ENCODE data around the gene KCNN3. TPM values are rescaled to one million over a fixed set of nuclear protein-coding genes. Genes with fewer than 3 reads are reported as not detected.

The KCNN3 gene
- total and polyA plus RNA-seq, 2 of the 8 experiments (the other 6 are each of a cell fraction or from before 2014, with no cell fraction given), result 2.8 to 3.7 TPM

DNA sequence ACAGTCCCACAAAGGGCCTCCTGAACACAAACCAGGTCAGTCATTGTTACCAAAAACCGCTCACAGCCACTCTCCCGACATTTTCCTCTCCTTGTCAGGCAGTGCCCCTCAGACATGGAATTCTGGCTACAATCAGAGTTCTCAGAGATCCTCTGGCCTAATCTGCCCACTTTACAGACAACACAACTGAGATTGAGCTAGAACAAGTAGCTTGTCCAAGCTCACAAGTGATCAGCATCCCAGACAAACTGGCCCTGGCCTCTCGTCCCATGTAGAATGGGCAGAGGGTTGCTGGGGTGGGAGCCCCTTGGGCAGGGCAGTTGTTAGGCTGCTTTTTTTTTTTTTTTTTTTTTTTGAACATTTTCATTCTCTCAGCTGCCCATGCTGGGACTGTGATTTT lies 57.2 kb downstream of the KCNN3 start:
- DNase-seq (ENCODE audit: low read depth in 1 of 2, low spot score in 2 of 2), result no peak
- no peaks in the 10 kb centered on the region for H3K9me3 ChIP-seq (ENCODE audit: insufficient read depth in 2 of 2, low read depth in 1 of 2, low read length in 1 of 2)
- H3K23me2 ChIP-seq (ENCODE audit: low read depth, low read length), result no peaks in the 10 kb centered on the region
- no peak overlapping the region for H3K9ac ChIP-seq (replicated peaks in 1 of 4; ENCODE audit: extremely low read depth in 1 of 4, low read depth in 3 of 4, low read length in 3 of 4)
- H2BK15ac ChIP-seq (ENCODE audit: low read length), result no peak overlapping the region
- H3K18ac ChIP-seq (ENCODE audit: extremely low read depth, low read length), result no peak overlapping the region
- no peak overlapping the region for H2AK5ac ChIP-seq (ENCODE audit: low read depth, low read length)
- CTCF ChIA-PET (ENCODE audit: partially characterized antibody), result interaction anchor here (0.7 to 2.0 kb wide), 14 partner anchors 9 to 238 kb away, joined by 3 to 8 read pairs (median 4); partner anchors contain the start of gene ADAM15
- H3K4ac ChIP-seq (replicated peaks; ENCODE audit: insufficient read length, low read depth, low read length), result peak overlapping the region; percentile 3
- H4K8ac ChIP-seq (ENCODE audit: extremely low read depth, insufficient read depth, low read length), result no peak overlapping the region
- no peak overlapping the region for H3K23ac ChIP-seq (ENCODE audit: insufficient read length)
- no peak for TF ChIP-seq MAFK (IDR thresholded peaks at IDR 0.05; ENCODE audit: low read depth, low read length)
- no peak for TF ChIP-seq GABPA (IDR thresholded peaks at IDR 0.05; ENCODE audit: borderline replicate concordance, insufficient read depth, low read length)
- TF ChIP-seq KDM5A (IDR thresholded peaks at IDR 0.05; ENCODE audit: low read length), result no peak
- no peak for TF ChIP-seq SP2 (IDR thresholded peaks at IDR 0.05; ENCODE audit: low read length)
- TF ChIP-seq EZH2 (IDR thresholded peaks at IDR 0.05; ENCODE audit: low read depth, low read length, severe bottlenecking), result no peak
- no peak for TF ChIP-seq KDM1A (IDR thresholded peaks at IDR 0.05; ENCODE audit: borderline replicate concordance, low read length)
- peaks cover 0 to 20% (median 15%) of the 10 kb centered on the region in 4 experiments; a peak in 5 of 7 replicates for H3K4me1 ChIP-seq (replicated peaks in 1 of 4; ENCODE audit: control insufficient read depth in 3 of 4, insufficient read depth in 4 of 4, low read length in 3 of 4)
- H4K20me1 ChIP-seq (replicated peaks in 1 of 2; ENCODE audit: control insufficient read depth in 1 of 2, insufficient read depth in 2 of 2, low read length in 2 of 2), result no peaks in the 10 kb centered on the region
- H3K36me3 ChIP-seq (ENCODE audit: control insufficient read depth in 2 of 4, insufficient read depth in 4 of 4, low read length in 3 of 4), result no peaks in the 10 kb centered on the region
- H3K79me1 ChIP-seq (ENCODE audit: low read depth, low read length), result no peaks in the 10 kb centered on the region
- no peak overlapping the region for H2BK12ac ChIP-seq (ENCODE audit: low read depth, low read length)
- H3K27ac ChIP-seq (ENCODE audit: low read depth, low read length), result no peak overlapping the region
- WGBS, 2 experiments (ENCODE audit: extremely low coverage in 1 of 2, insufficient coverage in 1 of 2, insufficient read length in 1 of 2, insufficient replicate concordance in 2 of 2, low coverage in 1 of 2, low lambda C conversion rate in 2 of 2, missing lambda C conversion rate in 1 of 2), result 86% methylated on average over 3 of the region's 3 CpGs; no CpG with 5 or more reads in 1 of the 2 experiments
- no peak overlapping the region for H3K56ac ChIP-seq (replicated peaks; ENCODE audit: insufficient read length, low read depth, low read length)
- FAIRE-seq, result no peak
- no peak overlapping the region for H3K14ac ChIP-seq (ENCODE audit: insufficient read length)
- H2BK5ac ChIP-seq (ENCODE audit: low read depth, low read length), result peak overlapping the region; percentile 80; the same call in 1 of the 2 replicates
- H4K91ac ChIP-seq (replicated peaks; ENCODE audit: insufficient read length, low read length), result peak overlapping the region; percentile 4
- H2BK120ac ChIP-seq (replicated peaks; ENCODE audit: low read depth, low read length), result no peak overlapping the region
- H3K27me3 ChIP-seq (replicated peaks in 1 of 4; ENCODE audit: control insufficient read depth in 3 of 4, extremely low read depth in 1 of 4, insufficient read depth in 3 of 4, low read length in 3 of 4), result 0 out of 7 replicates have a peak, but pooled peaks cover 0 to 2% (median 0%) of the 10 kb centered on the region in 4 experiments
- no peak overlapping the region for H4K5ac ChIP-seq (ENCODE audit: insufficient read length, low read depth, low read length)
- no peak overlapping the region for H3K4me3 ChIP-seq (ENCODE audit: extremely low read depth in 1 of 4, insufficient read depth in 2 of 4, low read depth in 3 of 4, low read length in 4 of 4)
- H2BK20ac ChIP-seq (ENCODE audit: low read length), result no peak overlapping the region; the same call in 1 of the 2 replicates
- POLR2A ChIA-PET (ENCODE audit: partially characterized antibody), result no interaction called here
- H2AFZ ChIP-seq (ENCODE audit: low read length), result no peak overlapping the region
- no peak overlapping the region for H3K4me2 ChIP-seq (ENCODE audit: insufficient read depth in 1 of 2, low read depth in 2 of 2, low read length in 2 of 2)
- no peaks in the 10 kb centered on the region for H3K79me2 ChIP-seq (ENCODE audit: control insufficient read depth in 1 of 2, insufficient read depth in 2 of 2, low read length in 2 of 2)
